ENCODE results near the gene EPM2A.

GRCh38 chr6:145725570-145725969, 9.8 kb downstream of the EPM2A start:
- TF ChIP-seq CTCF (conservative IDR thresholded peaks at IDR 0.05) (no peak), ZFX (IDR thresholded peaks at IDR 0.05) (no peak)

Measured in C4-2B (cell line).